Iris pigment epithelial cell (primary cell): ENCODE measurements around the gene PTBP1.

Experiments used
- DNase-seq: peaks from one replicate; pipeline ENCODE4 v3.0.0-alpha.2; 2011; ENCODE audit warnings: low read depth

The PTBP1 gene

GRCh38 chr19:796692-797527 lies at the start of gene PTBP1:
PTBP1 (plus strand) TSS chr19:797452; CDS start chr19:797498, 46 bp downstream.
- peak; percentile 100 for DNase-seq

- DNase-seq, result no peak
Observed at GRCh38 chr19:748274-748598, 49.0 kb upstream of the PTBP1 start.

- DNase-seq, result no peak
Observed at GRCh38 chr19:749811-750210, 47.4 kb upstream of the PTBP1 start.

- DNase-seq, result no peak
Observed at GRCh38 chr19:750640-751423, 46.4 kb upstream of the PTBP1 start, which contains the start of gene MISP. MISP (plus strand) TSS chr19:751112; CDS start chr19:756947, 5,835 bp downstream.

- peak; percentile 85 for DNase-seq
Observed at GRCh38 chr19:751501-752341, 45.5 kb upstream of the PTBP1 start.

GRCh38 chr19:752652-753517 lies 44.4 kb upstream of the PTBP1 start:
- peak; percentile 89 for DNase-seq

- DNase-seq, result no peak
Observed at GRCh38 chr19:754530-754929, 42.7 kb upstream of the PTBP1 start.

- no peak for DNase-seq
Observed at GRCh38 chr19:755063-755462, 42.2 kb upstream of the PTBP1 start.

GRCh38 chr19:756236-756635 lies 41.0 kb upstream of the PTBP1 start:
- DNase-seq, result peak; percentile 66

GRCh38 chr19:756821-757688 lies 40.2 kb upstream of the PTBP1 start:
- no peak for DNase-seq

GRCh38 chr19:757811-758668 lies 39.2 kb upstream of the PTBP1 start:
- DNase-seq, result no peak

- DNase-seq, result no peak
Observed at GRCh38 chr19:763181-763580, 34.1 kb upstream of the PTBP1 start.

- no peak for DNase-seq
Observed at GRCh38 chr19:763869-764268, 33.4 kb upstream of the PTBP1 start.

GRCh38 chr19:764301-764700 lies 33.0 kb upstream of the PTBP1 start:
- no peak for DNase-seq

GRCh38 chr19:765179-765738 lies 32.0 kb upstream of the PTBP1 start:
- DNase-seq, result no peak

GRCh38 chr19:768424-768823 lies 28.8 kb upstream of the PTBP1 start:
- peak; percentile 71 for DNase-seq

- DNase-seq, result no peak
Observed at GRCh38 chr19:769616-770015, 27.6 kb upstream of the PTBP1 start.

- peak; percentile 51 for DNase-seq
Observed at GRCh38 chr19:771332-771785, 25.9 kb upstream of the PTBP1 start.

- no peak for DNase-seq
Observed at GRCh38 chr19:772063-772462, 25.2 kb upstream of the PTBP1 start.
